ENCODE data around the gene CHERP.

The CHERP gene

GRCh38 chr19:16569609-16570320 is 27.5 kb upstream of the CHERP start:
- FAIRE-seq (no peak), DNase-seq (ENCODE audit: insufficient read length, low spot score) (no peak)
- TF ChIP-seq CTCF (IDR thresholded peaks at IDR 0.05; ENCODE audit: insufficient read depth, missing control alignments) = no peak

GRCh38 chr19:16566702-16567101 is 24.5 kb upstream of the CHERP start:
- DNase-seq (ENCODE audit: insufficient read length, low spot score) = no peak
- no peak for FAIRE-seq
- TF ChIP-seq CTCF (IDR thresholded peaks at IDR 0.05; ENCODE audit: insufficient read depth, missing control alignments) = no peak

GRCh38 chr19:16566161-16566560 is 23.9 kb upstream of the CHERP start:
- FAIRE-seq (no peak), DNase-seq (ENCODE audit: insufficient read length, low spot score) (no peak)
- TF ChIP-seq CTCF (IDR thresholded peaks at IDR 0.05; ENCODE audit: insufficient read depth, missing control alignments) = no peak

GRCh38 chr19:16564842-16565241 is 22.6 kb upstream of the CHERP start:
- FAIRE-seq (no peak), DNase-seq (ENCODE audit: insufficient read length, low spot score) (no peak)
- no peak for TF ChIP-seq CTCF (IDR thresholded peaks at IDR 0.05; ENCODE audit: insufficient read depth, missing control alignments)

GRCh38 chr19:16562608-16563025 is 20.4 kb upstream of the CHERP start:
- no peak for FAIRE-seq
- no peak for TF ChIP-seq CTCF (IDR thresholded peaks at IDR 0.05; ENCODE audit: insufficient read depth, missing control alignments)
- no peak for DNase-seq (ENCODE audit: insufficient read length, low spot score)

- DNase-seq (ENCODE audit: insufficient read length, low spot score) = no peak
- TF ChIP-seq CTCF (IDR thresholded peaks at IDR 0.05; ENCODE audit: insufficient read depth, missing control alignments) = no peak
- FAIRE-seq = no peak
Observed at GRCh38 chr19:16561382-16561781, 19.1 kb upstream of the CHERP start.

- no peak for TF ChIP-seq CTCF (IDR thresholded peaks at IDR 0.05; ENCODE audit: insufficient read depth, missing control alignments)
- FAIRE-seq (no peak), DNase-seq (ENCODE audit: insufficient read length, low spot score) (no peak)
Observed at GRCh38 chr19:16559780-16560276, 17.6 kb upstream of the CHERP start.
